HepG2 (cell line): ENCODE measurements around the gene CILP2. TPM values are rescaled to one million over a fixed set of nuclear protein-coding genes. Genes with fewer than 3 reads are reported as not detected.
A peak's percentile ranks its signal among the peaks of the same experiment; 100 is the strongest.

ENCODE experiments used
- CTCF ChIP-seq: sonication (generic); formaldehyde crosslinking; IDR thresholded peaks from 2 replicates; pipeline ENCODE4 v1.5.0; 2020; ENCODE audit warnings: mild to moderate bottlenecking, missing genetic modification reagents, moderate library complexity
- DDIT3 ChIP-seq: sonication (generic); formaldehyde crosslinking; IDR thresholded peaks from 2 replicates; pipeline ENCODE4 v1.4.0; 2020; ENCODE audit warnings: mild to moderate bottlenecking, missing genetic modification reagents
- FOXK2 ChIP-seq: fragments of 450-650 bp; IDR thresholded peaks from 2 replicates; pipeline ENCODE4 v1.6.1; 2016
- GATAD2A ChIP-seq: IDR thresholded peaks from 2 replicates; pipeline ENCODE4 v1.6.1; 2016
- GLMP ChIP-seq: sonication (generic); formaldehyde crosslinking; IDR thresholded peaks from 2 replicates; pipeline ENCODE4 v1.9.0; 2021; ENCODE audit warnings: missing genetic modification reagents, mild to moderate bottlenecking, borderline replicate concordance
- IRX3 ChIP-seq: sonication (generic); formaldehyde crosslinking; IDR thresholded peaks from 2 replicates; pipeline ENCODE4 v1.8.1; 2023; ENCODE audit warnings: mild to moderate bottlenecking, low read depth, missing genetic modification reagents, borderline replicate concordance
- KDM2A ChIP-seq: sonication (generic); formaldehyde crosslinking; IDR thresholded peaks from 2 replicates; pipeline ENCODE4 v1.4.0; 2020; ENCODE audit warnings: low read depth, missing genetic modification reagents, borderline replicate concordance
- MLXIP ChIP-seq: sonication (generic); formaldehyde crosslinking; IDR thresholded peaks from 2 replicates; pipeline ENCODE4 v1.9.0; 2021; ENCODE audit warnings: missing genetic modification reagents, borderline replicate concordance
- PAF1 ChIP-seq: IDR thresholded peaks from 2 replicates; pipeline ENCODE4 v1.6.1; 2016; ENCODE audit warnings: missing genetic modification reagents, missing compliant biosample characterization
- TRAFD1 ChIP-seq: sonication (generic); formaldehyde crosslinking; IDR thresholded peaks from 2 replicates; pipeline ENCODE4 v1.5.1; 2020; ENCODE audit warnings: missing genetic modification reagents, mild to moderate bottlenecking, borderline replicate concordance
- YY1 ChIP-seq: IDR thresholded peaks from 2 replicates; pipeline ENCODE4 v1.6.1; 2011; ENCODE audit warnings: low read length, low read depth, moderate library complexity, mild to moderate bottlenecking; ENCODE audit not compliant: insufficient read depth, insufficient replicate concordance
- ZBTB38 ChIP-seq: sonication (generic); formaldehyde crosslinking; IDR thresholded peaks from 2 replicates; pipeline ENCODE4 v1.5.1; 2020; ENCODE audit warnings: mild to moderate bottlenecking, missing genetic modification reagents
- ZNF512 ChIP-seq: sonication (generic); formaldehyde crosslinking; IDR thresholded peaks from 2 replicates; pipeline ENCODE4 v1.4.0; 2020; ENCODE audit warnings: mild to moderate bottlenecking, missing genetic modification reagents
- ZNF572 ChIP-seq: sonication (generic); formaldehyde crosslinking; IDR thresholded peaks from 2 replicates; pipeline ENCODE4 v1.5.1; 2020; ENCODE audit warnings: mild to moderate bottlenecking, missing genetic modification reagents
- polyA plus RNA-seq, 8 experiments: library from polyadenylated mRNA; depleted of rRNA in 3 of 8; stranded (reverse) in 7 of 8; unstranded in 1 of 8; fragments of >200 nt; fragmentation: Illumina TruSeq in 4 of 8; extraction: Trizol in 4 of 8; gene quantifications; 2 replicates each; pipeline versions ENCODE4 v1.2.1 to v1.2.3, GENCODE V29; 2011 to 2016; ENCODE audit warnings: low read depth in 4 of 8, missing spikeins in 1 of 8, mixed read lengths in 1 of 8; ENCODE audit not compliant: insufficient read depth in 1 of 8
- total RNA-seq, 5 experiments: library from RNA; depleted of rRNA; stranded (reverse); fragments of >200 nt; fragmentation: Illumina TruSeq; extraction: Trizol; gene quantifications; 2 replicates each; pipeline ENCODE4 v1.2.3, GENCODE V29; 2016; ENCODE audit warnings: low read depth in 1 of 5

Gene CILP2
- total and polyA plus RNA-seq, 2 of the 13 experiments (the other 11 are each of a cell fraction or from before 2014, with no cell fraction given) = 0.09 to 0.37 TPM

GRCh38 chr19:19531951-19532805 is 5.9 kb upstream of the CILP2 start (continued):
- no peak for TF ChIP-seq IRX3 (CRISPR knock-in tag)
- TF ChIP-seq KDM2A = peak; percentile 97
- TF ChIP-seq GATAD2A (CRISPR knock-in tag) = 0 out of 2 replicates have a peak, but pooled peaks have one; percentile 13
- no peak for TF ChIP-seq DDIT3 (CRISPR knock-in tag)
- no peak for TF ChIP-seq TRAFD1
- TF ChIP-seq MLXIP (CRISPR knock-in tag) = no peak
- no peak for TF ChIP-seq ZNF512 (CRISPR knock-in tag)
- peak; percentile 98 for TF ChIP-seq CTCF (CRISPR knock-in tag)
- TF ChIP-seq YY1 = peak; percentile 47
- peak; percentile 81; the same call in 1 of the 2 replicates for TF ChIP-seq ZNF572 (CRISPR knock-in tag)
- TF ChIP-seq FOXK2 = no peak
- 0 out of 2 replicates have a peak, but pooled peaks have one; percentile 39 for TF ChIP-seq PAF1 (CRISPR knock-in tag)
- TF ChIP-seq ZBTB38 = peak; percentile 53; the same call in 1 of the 2 replicates
- TF ChIP-seq GLMP = no peak
